NB4 (cell line): ENCODE results near the gene STK24.

ENCODE experiments used
- DNase-seq: peaks from one replicate; pipeline ENCODE4 v3.0.0; 2010; ENCODE audit warnings: low read depth
- H3K4me3 ChIP-seq: one replicate; pipeline ENCODE4 v1.5.1; 2011; ENCODE audit warnings: mild to moderate bottlenecking, low read depth, low read length, moderate library complexity
- MYC ChIP-seq: IDR thresholded peaks from 2 replicates; pipeline ENCODE4 v1.6.1; 2011; ENCODE audit warnings: low read depth, low read length
- POLR2A ChIP-seq: IDR thresholded peaks from 2 replicates; pipeline ENCODE4 v1.6.1; 2011; ENCODE audit warnings: mild to moderate bottlenecking; ENCODE audit not compliant: insufficient read length; ENCODE audit errors: extremely low read depth
- TF ChIP-seq, protein P1 (sequence below): IDR thresholded peaks from one replicate; pipeline ENCODE4 v1.5.1; 2012; ENCODE audit warnings: low read depth, low read length
- TF ChIP-seq, protein P2 (sequence below): IDR thresholded peaks from 2 replicates; pipeline ENCODE4 v1.6.1; 2011; ENCODE audit warnings: low read depth, low read length

Gene STK24

DNA sequence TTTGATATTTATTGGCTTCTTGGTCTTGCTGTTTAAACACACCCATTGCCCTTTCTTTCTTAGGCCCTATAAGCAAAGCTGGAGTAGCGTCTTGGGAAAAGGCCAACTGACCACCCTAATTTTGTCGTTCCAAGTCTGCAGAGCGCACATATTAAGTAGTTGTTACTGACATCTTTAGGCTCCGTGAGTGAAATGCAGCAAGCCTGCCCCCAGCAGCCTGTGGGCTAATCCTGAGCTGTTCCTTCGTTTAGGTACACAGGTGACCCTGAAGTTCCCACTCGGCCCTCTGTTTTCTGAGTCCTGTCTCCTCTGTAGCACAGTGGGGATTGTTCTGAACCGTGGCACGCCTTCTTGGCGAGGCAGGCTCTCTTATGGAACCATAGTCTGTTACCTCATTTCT, 170.5 kb downstream of the STK24 start:
- TF ChIP-seq POLR2A, result no peak
- TF ChIP-seq MYC, result no peak
- DNase-seq, result no peak
- H3K4me3 ChIP-seq, result no peak overlapping the region

DNA sequence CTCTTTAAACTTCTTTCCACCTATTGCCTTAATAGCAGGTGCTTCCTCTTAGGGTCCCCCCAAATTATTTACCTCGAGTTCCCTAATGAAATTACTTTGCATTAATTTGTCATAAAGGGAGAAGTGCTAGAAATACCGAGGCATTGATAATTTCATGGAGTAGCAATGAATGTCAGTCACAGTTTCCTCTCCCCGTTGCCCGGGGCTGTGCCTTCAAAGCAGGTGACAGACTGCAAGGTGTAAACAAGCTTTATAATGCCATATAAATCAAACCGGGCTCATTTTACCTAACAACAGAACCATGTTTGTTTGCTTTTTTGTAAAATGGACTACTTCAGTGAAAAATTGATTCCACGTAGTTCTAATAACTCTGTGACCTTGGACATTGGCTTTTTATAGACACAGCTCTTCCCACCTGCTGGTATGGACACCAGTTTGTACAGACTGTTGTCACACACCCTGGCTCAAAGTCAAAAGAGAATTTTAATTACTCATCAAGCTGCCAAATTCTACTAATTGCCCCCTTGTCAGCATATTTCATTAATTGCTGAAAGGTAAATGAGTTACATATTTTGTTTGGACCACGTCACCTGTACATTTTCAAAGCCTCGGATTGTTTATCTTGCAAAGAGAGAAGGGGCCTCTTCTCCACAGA, 171.1 kb downstream of the STK24 start:
- TF ChIP-seq, protein P1, sequence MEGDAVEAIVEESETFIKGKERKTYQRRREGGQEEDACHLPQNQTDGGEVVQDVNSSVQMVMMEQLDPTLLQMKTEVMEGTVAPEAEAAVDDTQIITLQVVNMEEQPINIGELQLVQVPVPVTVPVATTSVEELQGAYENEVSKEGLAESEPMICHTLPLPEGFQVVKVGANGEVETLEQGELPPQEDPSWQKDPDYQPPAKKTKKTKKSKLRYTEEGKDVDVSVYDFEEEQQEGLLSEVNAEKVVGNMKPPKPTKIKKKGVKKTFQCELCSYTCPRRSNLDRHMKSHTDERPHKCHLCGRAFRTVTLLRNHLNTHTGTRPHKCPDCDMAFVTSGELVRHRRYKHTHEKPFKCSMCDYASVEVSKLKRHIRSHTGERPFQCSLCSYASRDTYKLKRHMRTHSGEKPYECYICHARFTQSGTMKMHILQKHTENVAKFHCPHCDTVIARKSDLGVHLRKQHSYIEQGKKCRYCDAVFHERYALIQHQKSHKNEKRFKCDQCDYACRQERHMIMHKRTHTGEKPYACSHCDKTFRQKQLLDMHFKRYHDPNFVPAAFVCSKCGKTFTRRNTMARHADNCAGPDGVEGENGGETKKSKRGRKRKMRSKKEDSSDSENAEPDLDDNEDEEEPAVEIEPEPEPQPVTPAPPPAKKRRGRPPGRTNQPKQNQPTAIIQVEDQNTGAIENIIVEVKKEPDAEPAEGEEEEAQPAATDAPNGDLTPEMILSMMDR, result no peak
- TF ChIP-seq POLR2A, result no peak
- TF ChIP-seq, protein P2, sequence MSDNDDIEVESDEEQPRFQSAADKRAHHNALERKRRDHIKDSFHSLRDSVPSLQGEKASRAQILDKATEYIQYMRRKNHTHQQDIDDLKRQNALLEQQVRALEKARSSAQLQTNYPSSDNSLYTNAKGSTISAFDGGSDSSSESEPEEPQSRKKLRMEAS, result no peak
- DNase-seq, result no peak

DNA sequence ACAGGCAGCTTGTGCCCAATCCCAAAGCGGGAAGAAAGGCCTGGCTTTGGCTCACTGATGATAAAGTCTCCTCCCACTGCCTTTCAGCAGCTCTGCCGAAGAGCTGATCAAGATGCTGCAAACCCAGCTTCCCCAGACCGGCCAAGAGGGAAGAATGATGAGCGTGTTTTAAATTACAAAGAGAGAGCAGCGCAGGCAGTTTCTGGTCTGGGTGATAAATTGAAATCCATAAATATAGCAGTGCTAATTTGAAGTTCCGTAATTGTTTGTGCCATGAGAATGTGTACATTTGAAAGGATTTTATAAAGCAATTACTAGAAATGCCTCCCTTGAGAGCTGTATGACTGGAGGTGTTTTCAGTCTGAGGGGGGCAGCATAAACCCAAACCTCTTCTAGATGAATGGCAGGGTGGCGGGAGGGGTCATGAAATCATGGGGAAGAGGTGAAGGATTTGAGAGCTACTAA, 171.8 kb downstream of the STK24 start:
- DNase-seq, result no peak
- no peak overlapping the region for H3K4me3 ChIP-seq
- no peak for TF ChIP-seq POLR2A
- no peak for TF ChIP-seq MYC
- TF ChIP-seq, protein P2, result no peak
- TF ChIP-seq, protein P1, result no peak

More for the DNA sequence above, 171.1 kb downstream of the STK24 start:
- H3K4me3 ChIP-seq, result no peak overlapping the region

DNA sequence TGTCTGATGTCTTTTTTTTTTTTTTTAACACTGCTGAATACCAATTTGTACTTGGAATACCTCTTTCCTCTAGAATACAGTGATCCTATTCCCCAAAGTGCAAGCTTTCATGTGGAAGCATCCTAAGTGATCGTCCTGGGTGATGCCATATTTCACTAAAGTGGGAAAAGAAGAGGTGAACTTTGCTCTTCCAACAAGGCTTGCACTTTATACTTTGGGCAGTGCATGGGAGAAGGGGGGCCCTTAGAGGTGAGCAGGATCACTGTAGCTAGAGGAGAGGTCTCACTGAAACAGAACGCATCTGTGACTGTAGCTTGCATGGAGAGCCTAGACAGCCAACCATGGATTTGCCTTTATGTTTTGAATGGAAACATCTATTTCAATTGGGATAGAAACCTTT, 173.8 kb downstream of the STK24 start:
- TF ChIP-seq POLR2A, result no peak
- TF ChIP-seq, protein P2, result no peak
- TF ChIP-seq MYC, result no peak
- TF ChIP-seq, protein P1, result no peak
- no peak for DNase-seq
- no peak overlapping the region for H3K4me3 ChIP-seq

DNA sequence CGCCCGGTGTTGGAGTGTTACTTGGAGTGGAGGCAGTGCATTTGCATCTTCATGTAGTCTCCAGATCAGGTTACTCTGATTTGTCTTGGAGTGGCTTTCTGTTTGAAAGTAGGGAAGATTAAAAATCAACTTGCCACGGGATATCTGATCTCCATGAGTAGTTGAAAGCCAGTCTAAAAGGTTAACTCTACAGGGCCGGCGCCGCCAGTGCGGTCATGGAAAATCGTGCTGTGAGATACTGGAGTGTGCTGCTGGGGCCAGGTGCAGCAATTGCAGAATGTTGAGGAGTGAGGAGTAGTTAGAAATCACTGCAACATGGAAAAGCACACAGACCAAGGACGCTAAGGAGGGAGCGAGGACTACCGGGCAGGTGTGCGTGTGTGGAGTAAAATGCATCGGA, 175.0 kb downstream of the STK24 start:
- H3K4me3 ChIP-seq, result no peak overlapping the region
- TF ChIP-seq, protein P2, result no peak
- TF ChIP-seq POLR2A (no peak), MYC (no peak)
- TF ChIP-seq, protein P1, result no peak
- DNase-seq, result no peak

DNA sequence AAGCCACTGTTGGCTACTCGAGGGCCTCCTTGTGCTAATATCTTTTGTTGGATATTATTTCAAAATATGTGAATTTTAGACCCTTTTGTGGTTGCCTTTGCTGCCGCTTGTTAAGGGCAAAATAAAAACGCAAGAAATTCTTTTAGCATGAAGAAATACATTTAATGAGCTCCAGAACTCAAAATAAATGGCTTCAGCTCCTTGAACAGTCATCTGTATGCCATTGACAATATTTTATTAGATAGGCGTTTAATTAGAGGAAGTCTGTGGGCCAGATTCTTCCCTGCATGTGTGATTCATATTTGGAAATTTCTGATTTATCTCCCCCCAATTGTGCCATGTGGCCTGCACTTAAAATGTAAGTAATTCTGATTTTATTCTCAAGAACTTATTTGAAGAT, 177.2 kb downstream of the STK24 start:
- DNase-seq, result no peak
- no peak overlapping the region for H3K4me3 ChIP-seq
- TF ChIP-seq MYC, result no peak
- TF ChIP-seq, protein P2, result no peak
- TF ChIP-seq POLR2A, result no peak
- TF ChIP-seq, protein P1, result no peak
